Measurements from ENCODE around the gene ZC2HC1B.

The ZC2HC1B gene

GRCh38 chr6:143885116-143885515 is 20.8 kb downstream of the ZC2HC1B start:
- TF ChIP-seq REST (IDR thresholded peaks at IDR 0.05; ENCODE audit: insufficient replicate concordance, low read depth), result no peak
- no peak for TF ChIP-seq GABPA (IDR thresholded peaks at IDR 0.05; ENCODE audit: low read depth)
- no peak for TF ChIP-seq POLR2AphosphoS5 (IDR thresholded peaks at IDR 0.05; ENCODE audit: low read depth)
- no peak for TF ChIP-seq CTCF (IDR thresholded peaks at IDR 0.05; ENCODE audit: insufficient read depth, low read length)
- TF ChIP-seq SPI1 (IDR thresholded peaks at IDR 0.05; ENCODE audit: borderline replicate concordance, low read depth), result no peak
- Histone ChIP-seq H3K4me3 (replicated peaks; ENCODE audit: insufficient read depth, low read length) (no peak overlapping the region), H3K27ac (replicated peaks) (no peak overlapping the region), H3K27me3 (ENCODE audit: insufficient read depth, poor library complexity, severe bottlenecking) (no peaks in the 10 kb centered on the region)
- DNase-seq (ENCODE audit: low read depth in 1 of 2, low spot score in 1 of 2), result no peak

GRCh38 chr6:143894655-143895054 is 30.4 kb downstream of the ZC2HC1B start:
- H3K4me3 ChIP-seq (replicated peaks; ENCODE audit: insufficient read depth, low read length), result no peak overlapping the region
- no peak overlapping the region for H3K27ac ChIP-seq (replicated peaks)
- TF ChIP-seq REST (IDR thresholded peaks at IDR 0.05; ENCODE audit: insufficient replicate concordance, low read depth) (no peak), POLR2AphosphoS5 (IDR thresholded peaks at IDR 0.05; ENCODE audit: low read depth) (no peak), CTCF (IDR thresholded peaks at IDR 0.05; ENCODE audit: insufficient read depth, low read length) (no peak)
- DNase-seq (ENCODE audit: low read depth in 1 of 2, low spot score in 1 of 2), result no peak
- H3K27me3 ChIP-seq (ENCODE audit: insufficient read depth, poor library complexity, severe bottlenecking), result no peaks in the 10 kb centered on the region

GRCh38 chr6:143896126-143896860 is 32.0 kb downstream of the ZC2HC1B start:
- peak in 1 of 2 experiments; percentile 47 for DNase-seq (ENCODE audit: low read depth in 1 of 2, low spot score in 1 of 2)
- TF ChIP-seq REST (IDR thresholded peaks at IDR 0.05; ENCODE audit: insufficient replicate concordance, low read depth) (no peak), SPI1 (IDR thresholded peaks at IDR 0.05; ENCODE audit: borderline replicate concordance, low read depth) (no peak), CTCF (IDR thresholded peaks at IDR 0.05; ENCODE audit: insufficient read depth, low read length) (no peak), GABPA (IDR thresholded peaks at IDR 0.05; ENCODE audit: low read depth) (no peak), POLR2AphosphoS5 (IDR thresholded peaks at IDR 0.05; ENCODE audit: low read depth) (no peak)
- H3K4me3 ChIP-seq (replicated peaks; ENCODE audit: insufficient read depth, low read length), result no peak overlapping the region
- H3K27me3 ChIP-seq (ENCODE audit: insufficient read depth, poor library complexity, severe bottlenecking), result no peaks in the 10 kb centered on the region
- H3K27ac ChIP-seq (replicated peaks), result peak overlapping the region; percentile 31
